BJ (cell line): ENCODE data around the gene MYL7. TPM values are rescaled to one million over a fixed set of nuclear protein-coding genes. Genes with fewer than 3 reads are reported as not detected.

Experiments used
- CTCF ChIA-PET: fragments of 350-600 bp; formaldehyde crosslinking; extraction: SDS; loops from one replicate; lab custom pipeline; 2021; ENCODE audit warnings: antibody characterized with exemption, inconsistent platforms; lab: Yijun Ruan, JAX
- POLR2A ChIA-PET: fragments of 300-600 bp; sonication (Branson Sonifier 250); formaldehyde crosslinking; extraction: SDS; loops from one replicate; lab custom pipeline; 2021; ENCODE audit warnings: antibody characterized with exemption; lab: Charles Lee
- DNase-seq: peaks from one replicate; pipeline ENCODE4 v3.0.0-alpha.2; 2011; ENCODE audit warnings: low read depth
- H3K27me3 ChIP-seq: 2 replicates; pipeline ENCODE4 v1.6.0; 2011; ENCODE audit warnings: low read length; ENCODE audit not compliant: control insufficient read depth, insufficient read depth
- H3K36me3 ChIP-seq: 2 replicates; pipeline ENCODE4 v1.5.1; 2011; ENCODE audit warnings: low read length; ENCODE audit not compliant: control insufficient read depth, insufficient read depth
- H3K4me3 ChIP-seq: 2 replicates; pipeline ENCODE4 v1.5.1; 2011; ENCODE audit warnings: low read depth, mild to moderate bottlenecking, control low read depth, low read length
- polyA plus RNA-seq: library from polyadenylated mRNA; depleted of rRNA; stranded (reverse); fragments of >200 nt; gene quantifications from 2 replicates; pipeline ENCODE4 v1.2.3, GENCODE V29; 2011
- TF ChIP-seq, protein P1 (sequence below): IDR thresholded peaks from 2 replicates; pipeline ENCODE4 v1.5.1; 2011; ENCODE audit warnings: low read depth, mild to moderate bottlenecking, control low read depth, inconsistent platforms, low read length, moderate library complexity; ENCODE audit not compliant: insufficient read depth

The MYL7 gene
- polyA plus RNA-seq, 1 experiment, result 0.26 TPM

DNA sequence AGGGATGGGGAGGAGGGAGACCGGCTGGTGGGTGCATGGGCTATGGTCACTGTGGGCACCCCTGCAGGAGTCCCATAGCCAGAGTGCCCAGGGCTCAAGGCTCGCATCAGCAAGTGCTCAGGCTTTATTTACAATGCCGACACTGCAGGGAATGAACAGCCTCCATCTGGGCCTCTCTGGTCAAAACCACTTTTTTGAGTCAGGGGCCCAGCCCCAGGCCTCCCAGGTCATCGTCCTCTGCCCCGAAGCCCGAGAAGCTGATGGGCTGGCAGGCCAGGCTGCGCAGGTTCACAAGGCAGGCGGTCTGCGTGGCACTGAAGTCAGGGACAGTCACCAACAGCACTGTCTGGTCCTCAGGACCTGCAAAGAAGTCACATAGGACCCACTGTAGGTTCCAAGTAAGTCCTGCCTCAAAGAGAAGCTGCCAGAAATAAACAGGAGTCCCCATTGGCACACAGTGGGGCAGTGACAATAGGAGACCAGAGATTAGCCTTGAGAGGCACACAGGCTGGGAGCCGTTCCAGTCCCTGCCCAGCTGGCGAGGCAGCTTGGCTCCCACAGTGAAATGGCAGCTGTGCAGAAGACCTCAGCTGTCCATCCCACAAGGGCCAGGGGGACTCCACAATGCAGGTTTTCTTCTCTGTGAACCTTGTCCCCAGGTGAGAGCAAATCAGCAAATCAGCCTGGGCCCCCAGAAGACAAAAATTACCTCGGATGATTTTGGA is 26.4 kb downstream of the MYL7 start:
- no peak overlapping the region for H3K4me3 ChIP-seq
- TF ChIP-seq, protein P1, sequence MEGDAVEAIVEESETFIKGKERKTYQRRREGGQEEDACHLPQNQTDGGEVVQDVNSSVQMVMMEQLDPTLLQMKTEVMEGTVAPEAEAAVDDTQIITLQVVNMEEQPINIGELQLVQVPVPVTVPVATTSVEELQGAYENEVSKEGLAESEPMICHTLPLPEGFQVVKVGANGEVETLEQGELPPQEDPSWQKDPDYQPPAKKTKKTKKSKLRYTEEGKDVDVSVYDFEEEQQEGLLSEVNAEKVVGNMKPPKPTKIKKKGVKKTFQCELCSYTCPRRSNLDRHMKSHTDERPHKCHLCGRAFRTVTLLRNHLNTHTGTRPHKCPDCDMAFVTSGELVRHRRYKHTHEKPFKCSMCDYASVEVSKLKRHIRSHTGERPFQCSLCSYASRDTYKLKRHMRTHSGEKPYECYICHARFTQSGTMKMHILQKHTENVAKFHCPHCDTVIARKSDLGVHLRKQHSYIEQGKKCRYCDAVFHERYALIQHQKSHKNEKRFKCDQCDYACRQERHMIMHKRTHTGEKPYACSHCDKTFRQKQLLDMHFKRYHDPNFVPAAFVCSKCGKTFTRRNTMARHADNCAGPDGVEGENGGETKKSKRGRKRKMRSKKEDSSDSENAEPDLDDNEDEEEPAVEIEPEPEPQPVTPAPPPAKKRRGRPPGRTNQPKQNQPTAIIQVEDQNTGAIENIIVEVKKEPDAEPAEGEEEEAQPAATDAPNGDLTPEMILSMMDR, result no peak
- CTCF ChIA-PET, result interaction anchor here (1.3 to 1.9 kb wide), 3 partner anchors 9 to 42 kb away, joined by 4 to 7 read pairs (median 5); no protein-coding TSS in a partner anchor
- POLR2A ChIA-PET, result interaction anchor here (0.7 kb wide), 1 partner anchor 8 kb away, joined by 3 read pairs; no protein-coding TSS in a partner anchor
- no peaks in the 10 kb centered on the region for H3K27me3 ChIP-seq
- peaks cover 42% of the 10 kb centered on the region for H3K36me3 ChIP-seq
- DNase-seq, result no peak

DNA sequence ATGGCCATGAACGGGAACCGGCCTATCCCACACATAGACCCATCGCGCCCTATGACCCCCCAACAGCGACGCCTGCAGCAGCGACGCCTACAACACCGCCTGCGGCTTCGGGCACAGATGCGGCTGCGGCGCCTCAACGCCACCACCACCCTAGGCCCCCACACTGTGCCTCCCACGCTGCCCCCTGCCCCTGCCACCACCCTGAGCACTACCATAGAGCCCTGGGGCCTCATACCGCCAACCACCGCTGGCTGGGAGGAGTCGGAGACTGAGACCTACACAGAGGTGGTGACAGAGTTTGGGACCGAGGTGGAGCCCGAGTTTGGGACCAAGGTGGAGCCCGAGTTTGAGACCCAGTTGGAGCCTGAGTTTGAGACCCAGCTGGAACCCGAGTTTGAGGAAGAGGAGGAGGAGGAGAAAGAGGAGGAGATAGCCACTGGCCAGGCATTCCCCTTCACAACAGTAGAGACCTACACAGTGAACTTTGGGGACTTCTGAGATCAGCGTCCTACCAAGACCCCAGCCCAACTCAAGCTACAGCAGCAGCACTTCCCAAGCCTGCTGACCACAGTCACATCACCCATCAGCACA is 27.3 kb downstream of the MYL7 start:
- TF ChIP-seq, protein P1, result no peak
- ChIA-PET CTCF (no interaction called here), POLR2A (no interaction called here)
- DNase-seq, result no peak
- no peak overlapping the region for H3K4me3 ChIP-seq
- H3K36me3 ChIP-seq, result peaks cover 48% of the 10 kb centered on the region
- H3K27me3 ChIP-seq, result no peaks in the 10 kb centered on the region

DNA sequence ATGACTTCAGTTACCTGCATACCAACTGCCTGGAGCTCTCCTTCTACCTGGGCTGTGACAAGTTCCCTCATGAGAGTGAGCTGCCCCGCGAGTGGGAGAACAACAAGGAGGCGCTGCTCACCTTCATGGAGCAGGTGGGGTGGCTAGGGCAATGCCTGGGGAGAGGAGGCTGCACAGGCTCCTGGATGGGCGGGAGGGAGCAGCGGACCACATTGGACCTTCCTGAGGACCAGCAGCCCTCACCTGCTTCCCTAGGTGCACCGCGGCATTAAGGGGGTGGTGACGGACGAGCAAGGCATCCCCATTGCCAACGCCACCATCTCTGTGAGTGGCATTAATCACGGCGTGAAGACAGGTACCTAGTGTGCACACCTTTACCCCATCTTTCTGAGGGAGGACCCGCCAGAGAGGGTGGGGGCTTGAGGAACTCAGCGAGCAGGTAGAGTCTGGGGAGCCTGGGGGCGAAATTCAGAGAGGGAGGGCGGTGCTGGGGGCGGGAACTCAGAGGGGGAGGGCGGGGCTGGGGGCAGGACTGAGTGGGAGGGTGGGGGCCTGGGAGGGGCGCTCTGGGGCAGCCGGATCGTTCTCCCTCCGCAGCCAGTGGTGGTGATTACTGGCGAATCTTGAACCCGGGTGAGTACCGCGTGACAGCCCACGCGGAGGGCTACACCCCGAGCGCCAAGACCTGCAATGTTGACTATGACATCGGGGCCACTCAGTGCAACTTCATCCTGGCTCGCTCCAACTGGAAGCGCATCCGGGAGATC is 28.0 kb downstream of the MYL7 start:
- POLR2A ChIA-PET, result no interaction called here

DNA sequence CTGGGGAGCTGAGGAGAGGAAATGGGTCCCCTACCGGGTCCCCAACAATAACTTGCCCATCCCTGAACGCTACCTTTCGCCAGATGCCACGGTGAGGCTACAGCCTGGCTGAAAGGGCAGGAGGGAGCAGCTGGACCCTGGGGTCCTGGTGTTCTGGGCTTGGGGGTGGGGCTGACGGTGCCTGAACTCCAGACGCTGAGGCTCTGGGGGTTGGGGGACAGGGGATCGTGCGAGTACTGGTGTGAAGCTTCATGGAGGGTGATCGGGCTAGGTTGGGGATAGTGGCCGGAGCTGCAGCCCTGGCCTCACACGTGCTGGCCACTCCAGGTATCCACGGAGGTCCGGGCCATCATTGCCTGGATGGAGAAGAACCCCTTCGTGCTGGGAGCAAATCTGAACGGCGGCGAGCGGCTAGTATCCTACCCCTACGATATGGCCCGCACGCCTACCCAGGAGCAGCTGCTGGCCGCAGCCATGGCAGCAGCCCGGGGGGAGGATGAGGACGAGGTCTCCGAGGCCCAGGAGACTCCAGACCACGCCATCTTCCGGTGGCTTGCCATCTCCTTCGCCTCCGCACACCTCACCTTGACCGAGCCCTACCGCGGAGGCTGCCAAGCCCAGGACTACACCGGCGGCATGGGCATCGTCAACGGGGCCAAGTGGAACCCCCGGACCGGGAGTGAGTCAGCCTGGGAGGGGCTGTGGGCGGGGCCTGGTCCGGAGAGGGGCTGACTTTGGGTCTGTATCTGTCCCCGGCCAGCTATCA is 28.7 kb downstream of the MYL7 start:
- DNase-seq, result no peak
- TF ChIP-seq, protein P1, result no peak
- ChIA-PET POLR2A (no interaction called here), CTCF (interaction anchor here (1.4 to 2.2 kb wide), 2 partner anchors 10 to 84 kb away, joined by 3 to 7 read pairs; partner anchors contain the start of gene POLD2)
- Histone ChIP-seq H3K4me3 (no peak overlapping the region), H3K36me3 (peaks cover 55% of the 10 kb centered on the region), H3K27me3 (no peaks in the 10 kb centered on the region)

More for the DNA sequence above, 28.0 kb downstream of the MYL7 start:
- Histone ChIP-seq H3K36me3 (peaks cover 52% of the 10 kb centered on the region), H3K27me3 (no peaks in the 10 kb centered on the region), H3K4me3 (no peak overlapping the region)
- DNase-seq, result no peak
- CTCF ChIA-PET, result interaction anchor here (2.2 kb wide), 1 partner anchor 9 kb away, joined by 7 read pairs; the partner anchor contains the start of gene POLD2
- TF ChIP-seq, protein P1, result no peak
